Measurements from ENCODE around the gene ZBTB12.
"Not testable (repeated sequence)": the region's sequence is repeated elsewhere in the genome, so short reads cannot be mapped to it uniquely, and the experiment has no call there.

The ZBTB12 gene

GRCh38 chr6:31908791-31909190 is 6.9 kb upstream of the ZBTB12 start:
- Histone ChIP-seq H3K4me1 (no peaks in the 10 kb centered on the region), H3K4me2 (ENCODE audit: low read length) (no peak overlapping the region), H3K9me3 (ENCODE audit: control insufficient read depth, low read length) (no peaks in the 10 kb centered on the region), H2AFZ (no peak overlapping the region), H3K4me3 (ENCODE audit: low read depth, low read length) (no peak overlapping the region), H3K36me3 (ENCODE audit: control insufficient read depth, insufficient read depth, low read length) (no peaks in the 10 kb centered on the region), H3K79me2 (no peaks in the 10 kb centered on the region), H3K27ac (no peak overlapping the region), H3K27me3 (ENCODE audit: control insufficient read depth, insufficient read depth, low read length) (no peaks in the 10 kb centered on the region), H3K9ac (no peak overlapping the region)
- no peak for TF ChIP-seq CTCF (IDR thresholded peaks at IDR 0.05)

- not testable (repeated sequence) for H3K9me3 ChIP-seq (ENCODE audit: control insufficient read depth, low read length); H3K4me1 ChIP-seq; H3K27ac ChIP-seq; H3K4me2 ChIP-seq (ENCODE audit: low read length); H2AFZ ChIP-seq; H3K9ac ChIP-seq; H3K36me3 ChIP-seq (ENCODE audit: control insufficient read depth, insufficient read depth, low read length); H3K27me3 ChIP-seq (ENCODE audit: control insufficient read depth, insufficient read depth, low read length); H3K79me2 ChIP-seq; H3K4me3 ChIP-seq (ENCODE audit: low read depth, low read length)
Observed at GRCh38 chr6:31908255-31908654, 6.4 kb upstream of the ZBTB12 start.

GRCh38 chr6:31907158-31907813 is 5.4 kb upstream of the ZBTB12 start:
- no peak overlapping the region for H2AFZ ChIP-seq
- H3K36me3 ChIP-seq (ENCODE audit: control insufficient read depth, insufficient read depth, low read length): no peaks in the 10 kb centered on the region
- H3K27ac ChIP-seq: no peak overlapping the region
- no peaks in the 10 kb centered on the region for H3K27me3 ChIP-seq (ENCODE audit: control insufficient read depth, insufficient read depth, low read length)
- H3K4me2 ChIP-seq (ENCODE audit: low read length): no peak overlapping the region
- peaks cover 5% of the 10 kb centered on the region for H3K4me1 ChIP-seq
- H3K79me2 ChIP-seq: no peaks in the 10 kb centered on the region
- TF ChIP-seq CTCF (IDR thresholded peaks at IDR 0.05): no peak
- no peaks in the 10 kb centered on the region for H3K9me3 ChIP-seq (ENCODE audit: control insufficient read depth, low read length)
- no peak overlapping the region for H3K9ac ChIP-seq
- no peak overlapping the region for H3K4me3 ChIP-seq (ENCODE audit: low read depth, low read length)

GRCh38 chr6:31906727-31907126 is 4.8 kb upstream of the ZBTB12 start:
- H3K36me3 ChIP-seq (ENCODE audit: control insufficient read depth, insufficient read depth, low read length); H2AFZ ChIP-seq; H3K27ac ChIP-seq; H3K9me3 ChIP-seq (ENCODE audit: control insufficient read depth, low read length); H3K27me3 ChIP-seq (ENCODE audit: control insufficient read depth, insufficient read depth, low read length); H3K79me2 ChIP-seq; H3K4me1 ChIP-seq; H3K4me2 ChIP-seq (ENCODE audit: low read length); H3K9ac ChIP-seq; H3K4me3 ChIP-seq (ENCODE audit: low read depth, low read length): not testable (repeated sequence)

- no peak for TF ChIP-seq CTCF (IDR thresholded peaks at IDR 0.05)
- H3K79me2 ChIP-seq: no peaks in the 10 kb centered on the region
- H3K4me2 ChIP-seq (ENCODE audit: low read length): no peak overlapping the region
- no peak overlapping the region for H3K9ac ChIP-seq
- H2AFZ ChIP-seq: no peak overlapping the region
- peaks cover 5% of the 10 kb centered on the region for H3K4me1 ChIP-seq
- no peaks in the 10 kb centered on the region for H3K36me3 ChIP-seq (ENCODE audit: control insufficient read depth, insufficient read depth, low read length)
- no peaks in the 10 kb centered on the region for H3K9me3 ChIP-seq (ENCODE audit: control insufficient read depth, low read length)
- no peak overlapping the region for H3K27ac ChIP-seq
- H3K4me3 ChIP-seq (ENCODE audit: low read depth, low read length): no peak overlapping the region
- no peaks in the 10 kb centered on the region for H3K27me3 ChIP-seq (ENCODE audit: control insufficient read depth, insufficient read depth, low read length)
Observed at GRCh38 chr6:31906122-31906521, 4.2 kb upstream of the ZBTB12 start.

GRCh38 chr6:31905041-31905440 is 3.2 kb upstream of the ZBTB12 start:
- Histone ChIP-seq H3K27ac (no peak overlapping the region), H3K4me2 (ENCODE audit: low read length) (no peak overlapping the region), H3K79me2 (no peaks in the 10 kb centered on the region), H3K4me3 (ENCODE audit: low read depth, low read length) (no peak overlapping the region), H3K36me3 (ENCODE audit: control insufficient read depth, insufficient read depth, low read length) (no peaks in the 10 kb centered on the region), H3K9ac (no peak overlapping the region), H3K4me1 (peaks cover 5% of the 10 kb centered on the region), H3K9me3 (ENCODE audit: control insufficient read depth, low read length) (no peaks in the 10 kb centered on the region), H3K27me3 (ENCODE audit: control insufficient read depth, insufficient read depth, low read length) (no peaks in the 10 kb centered on the region), H2AFZ (no peak overlapping the region)
- no peak for TF ChIP-seq CTCF (IDR thresholded peaks at IDR 0.05)

Measured in parathyroid adenoma (tissue), 2 donors.